ENCODE data around the gene RPL29. TPM values are rescaled to one million over a fixed set of nuclear protein-coding genes. Genes with fewer than 3 reads are reported as not detected.

Gene RPL29
- total and polyA plus RNA-seq, 2 donors (not counting 3 experiments of a cell fraction or from before 2014, with no cell fraction given), result 1,236 to 2,177 TPM

DNA sequence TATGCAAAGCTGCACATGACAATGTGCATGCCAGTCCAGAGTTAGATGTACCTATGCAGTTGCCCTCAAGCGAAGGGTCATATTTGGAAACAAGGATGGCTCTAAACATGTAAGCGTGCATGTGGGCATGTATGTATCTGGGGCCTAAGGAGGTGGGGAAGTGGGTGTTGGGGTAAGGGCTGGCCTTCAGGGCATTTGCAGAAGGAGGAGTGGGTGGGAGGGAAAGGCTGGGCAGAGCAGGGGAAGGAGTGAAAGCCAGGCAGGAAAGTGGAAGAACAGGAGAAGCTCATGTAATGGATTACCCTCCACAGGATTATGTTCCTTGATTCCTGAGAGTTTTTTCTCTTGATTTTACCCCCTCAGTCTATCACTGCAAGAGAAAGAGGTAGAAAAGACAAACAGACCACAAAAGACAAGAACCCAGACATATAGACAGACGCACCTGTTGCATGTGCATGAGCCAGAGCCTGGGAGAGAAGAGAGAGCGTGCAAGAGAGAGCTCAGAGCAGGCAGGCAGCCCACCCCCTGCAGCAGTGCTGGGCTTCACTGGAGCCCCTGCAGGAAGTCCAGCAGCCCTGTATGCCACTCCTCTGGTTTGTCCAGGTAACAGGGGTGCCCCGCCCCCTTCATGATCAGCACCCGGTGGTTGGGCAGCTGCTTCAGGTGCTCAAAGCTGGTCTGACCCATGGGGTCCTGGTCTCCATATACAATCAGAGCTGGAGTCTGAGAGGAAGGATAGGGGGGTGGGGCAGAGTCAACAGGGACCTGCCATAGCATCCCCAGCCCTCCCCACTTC is 26.6 kb downstream of the RPL29 start:
- dilution Hi-C loops (cut with MboI; ENCODE audit: extremely low pct_ligation_motif_present, low sequenced_read_pairs) (no loop called here), intact Hi-C loops (cut with micrococcal nuclease) (no loop called here)
- no TSS peak for BruUV-seq (replicated peaks)
- Histone ChIP-seq H4K20me1 (replicated peaks; ENCODE audit: control insufficient read depth, extremely low read depth, insufficient read depth, low read length) (no peaks in the 10 kb centered on the region), H3K36me3 (ENCODE audit: control insufficient read depth in 2 of 2, extremely low read depth in 1 of 2, insufficient read depth in 2 of 2, low read length in 2 of 2) (no peaks in the 10 kb centered on the region), H3K27ac (ENCODE audit: insufficient read depth, low read depth, low read length) (no peak overlapping the region), H3K79me2 (ENCODE audit: control insufficient read depth, insufficient read depth, low read length) (no peaks in the 10 kb centered on the region), H3K9me1 (replicated peaks; ENCODE audit: control insufficient read depth, extremely low read depth, insufficient read depth, low read length) (no peaks in the 10 kb centered on the region), H3K4me3 (replicated peaks in 1 of 3; ENCODE audit: insufficient read depth in 1 of 3, low read depth in 1 of 3, low read length in 3 of 3) (no peak overlapping the region), H3K9me3 (replicated peaks; ENCODE audit: control insufficient read depth, insufficient read depth, low read length) (no peaks in the 10 kb centered on the region), H3K27me3 (ENCODE audit: control insufficient read depth in 2 of 2, insufficient read depth in 2 of 2, low read length in 2 of 2) (no peaks in the 10 kb centered on the region), H3K4me1 (ENCODE audit: control insufficient read depth, extremely low read depth, insufficient read depth, low read length) (peaks cover 10% of the 10 kb centered on the region), H2AFZ (ENCODE audit: low read depth, low read length) (no peak overlapping the region), H3K4me2 (ENCODE audit: insufficient read depth, low read length) (no peak overlapping the region), H3K9ac (replicated peaks; ENCODE audit: extremely low read depth, insufficient read depth, low read length) (no peak overlapping the region)
- FAIRE-seq (no peak), DNase-seq (ENCODE audit: low read depth, low spot score) (no peak)
- POLR2A ChIA-PET, result interaction anchor here (0.9 kb wide), 1 partner anchor 14 kb away, joined by 3 read pairs; the partner anchor contains the start of gene ACY1
- no peak for TF ChIP-seq EZH2 (IDR thresholded peaks at IDR 0.05; ENCODE audit: borderline replicate concordance, low read depth, low read length, severe bottlenecking)
- CTCF ChIA-PET, result interaction anchor here (0.6 to 3.5 kb wide), 4 partner anchors 12 to 27 kb away, joined by 3 to 14 read pairs (median 11); partner anchors contain the start of genes ACY1, PARP3 and RRP9

GRCh38 chr3:51968170-51968775 is 27.4 kb downstream of the RPL29 start:
- FAIRE-seq, result no peak
- intact Hi-C loops (cut with micrococcal nuclease) (no loop called here), dilution Hi-C loops (cut with MboI; ENCODE audit: extremely low pct_ligation_motif_present, low sequenced_read_pairs) (no loop called here)
- Histone ChIP-seq H3K27ac (ENCODE audit: insufficient read depth, low read depth, low read length) (peak overlapping the region; percentile 47), H3K9me3 (replicated peaks; ENCODE audit: control insufficient read depth, insufficient read depth, low read length) (no peaks in the 10 kb centered on the region), H4K20me1 (replicated peaks; ENCODE audit: control insufficient read depth, extremely low read depth, insufficient read depth, low read length) (no peaks in the 10 kb centered on the region), H3K9me1 (replicated peaks; ENCODE audit: control insufficient read depth, extremely low read depth, insufficient read depth, low read length) (no peaks in the 10 kb centered on the region), H3K36me3 (ENCODE audit: control insufficient read depth in 2 of 2, extremely low read depth in 1 of 2, insufficient read depth in 2 of 2, low read length in 2 of 2) (no peaks in the 10 kb centered on the region), H3K79me2 (ENCODE audit: control insufficient read depth, insufficient read depth, low read length) (no peaks in the 10 kb centered on the region), H3K27me3 (ENCODE audit: control insufficient read depth in 2 of 2, insufficient read depth in 2 of 2, low read length in 2 of 2) (no peaks in the 10 kb centered on the region), H3K4me2 (ENCODE audit: insufficient read depth, low read length) (peak overlapping the region; percentile 83), H3K4me3 (replicated peaks in 1 of 3; ENCODE audit: insufficient read depth in 1 of 3, low read depth in 1 of 3, low read length in 3 of 3) (peak overlapping the region; percentile 37 to 63 (median 39)), H2AFZ (ENCODE audit: low read depth, low read length) (peak overlapping the region; percentile 65), H3K4me1 (ENCODE audit: control insufficient read depth, extremely low read depth, insufficient read depth, low read length) (peaks cover 4% of the 10 kb centered on the region), H3K9ac (replicated peaks; ENCODE audit: extremely low read depth, insufficient read depth, low read length) (peak overlapping the region; percentile 73)
- TF ChIP-seq FOS (IDR thresholded peaks at IDR 0.05; ENCODE audit: borderline replicate concordance, insufficient read depth, low read length) (no peak), POLR2AphosphoS5 (IDR thresholded peaks at IDR 0.05; ENCODE audit: insufficient read depth, low read depth, low read length) (no peak)
- ChIA-PET CTCF (interaction anchor here (3.4 to 3.5 kb wide), 2 partner anchors 11 to 14 kb away, joined by 13 to 14 read pairs; partner anchors contain the start of gene ACY1), POLR2A (interaction anchor here (0.9 kb wide), 1 partner anchor 15 kb away, joined by 3 read pairs; the partner anchor contains the start of gene ACY1)
- no peak for DNase-seq (ENCODE audit: low read depth, low spot score)
- BruUV-seq (replicated peaks), result no TSS peak

Measured in endothelial cell of umbilical vein (primary cell).